Tongue (tissue), 2 donors: ENCODE data around the gene GBE1. TPM values are rescaled to one million over a fixed set of nuclear protein-coding genes. Genes with fewer than 3 reads are reported as not detected.

Experiments
- DNase-seq: peaks from one replicate; pipeline ENCODE4 v3.0.0-alpha.2; 2015
- total RNA-seq: library from RNA; depleted of rRNA; stranded (reverse); fragments of >200 nt; gene quantifications from one replicate; pipeline ENCODE4 v1.2.3, GENCODE V29; 2014

GBE1 gene
- total RNA-seq, 1 donor from 2014 or later = 23.6 TPM

- no peak for DNase-seq
Observed at GRCh38 chr3:81621277-81621676, 140.2 kb downstream of the GBE1 start.

DNA sequence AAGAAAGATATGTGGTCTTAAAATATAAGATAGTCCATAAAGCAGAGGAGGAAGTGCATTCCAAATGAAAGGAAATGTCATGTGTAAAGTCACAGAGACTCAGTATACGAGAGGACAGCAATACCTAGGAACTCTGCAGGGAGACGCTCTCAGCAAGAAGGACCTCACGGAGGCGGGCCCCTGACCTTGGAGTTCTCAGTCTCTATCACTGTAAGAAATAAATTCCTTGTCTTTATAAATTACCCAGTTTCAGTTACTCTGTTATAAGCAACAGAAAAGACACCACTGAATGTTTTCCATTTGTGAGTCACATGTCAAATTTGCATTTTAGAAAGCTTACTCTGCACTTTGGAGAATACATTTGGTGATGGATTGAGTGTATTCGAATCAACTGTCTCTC lies 140.6 kb downstream of the GBE1 start:
- DNase-seq = no peak

DNA sequence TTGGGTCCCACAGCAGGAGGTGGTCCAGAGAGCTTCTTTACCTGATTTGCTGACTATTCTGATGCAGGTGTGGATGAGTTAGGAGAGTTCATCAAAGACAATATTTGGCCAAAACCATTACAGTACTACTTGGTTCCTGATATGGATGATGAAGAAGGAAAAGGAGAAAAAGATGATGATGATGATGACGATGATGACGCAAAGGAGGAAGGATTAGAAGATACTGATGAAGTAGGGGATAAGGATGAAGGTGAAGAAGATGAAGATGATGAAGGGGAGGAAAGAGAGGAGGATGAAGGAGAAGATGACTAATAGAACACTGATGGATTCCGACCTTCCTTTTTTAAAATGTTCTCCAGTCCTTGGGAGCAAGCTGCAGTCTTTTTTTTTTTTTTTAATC lies 148.7 kb downstream of the GBE1 start:
- no peak for DNase-seq

- DNase-seq = no peak
Observed at GRCh38 chr3:81602781-81603180, 158.7 kb downstream of the GBE1 start.

DNA sequence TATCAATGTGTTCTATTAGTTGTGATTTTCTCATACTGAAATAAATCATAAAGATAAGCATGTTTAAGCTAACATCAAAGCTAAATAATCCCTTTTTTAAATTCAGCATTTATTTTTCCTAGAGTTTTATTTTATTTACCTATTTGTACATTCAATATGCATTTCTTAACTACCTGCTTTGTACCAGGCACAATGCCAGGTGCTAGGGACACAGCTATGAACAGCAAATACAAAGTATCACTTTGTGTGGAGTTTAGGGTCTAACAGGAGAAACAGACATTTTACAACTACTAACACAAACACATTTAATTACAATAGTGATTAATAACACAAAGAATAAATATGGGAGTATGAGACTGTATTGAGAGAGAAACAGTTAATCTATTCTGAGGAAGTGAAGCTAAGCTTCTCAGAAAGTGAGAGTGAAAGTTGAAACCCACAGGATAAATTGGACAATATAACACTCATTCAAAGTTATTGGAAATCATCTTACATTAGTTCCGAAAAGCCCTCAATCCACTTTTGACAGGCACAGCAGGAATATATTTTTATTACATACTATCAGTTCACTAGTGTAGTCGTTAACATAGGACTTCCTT lies 159.6 kb downstream of the GBE1 start:
- DNase-seq = no peak

- DNase-seq = no peak
Observed at GRCh38 chr3:81592101-81592500, 169.3 kb downstream of the GBE1 start.

DNA sequence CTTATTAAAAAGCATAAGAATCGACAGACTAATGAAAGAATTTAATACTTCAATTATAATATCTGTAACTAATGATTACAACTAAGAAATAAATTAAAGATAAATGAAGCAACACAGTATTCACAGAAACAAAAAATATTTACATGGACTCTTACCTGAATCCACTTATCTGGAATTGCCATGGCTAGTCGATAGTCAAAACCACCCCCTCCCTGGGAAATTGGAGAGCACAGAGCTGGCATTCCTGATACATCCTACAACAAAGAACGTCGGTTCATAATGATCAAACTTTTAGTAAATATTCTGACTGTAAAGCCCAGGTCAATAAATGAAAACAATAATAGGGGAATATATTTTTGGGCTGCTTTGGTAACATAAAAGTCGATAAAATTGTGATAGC lies 175.5 kb downstream of the GBE1 start:
- no peak for DNase-seq

DNA sequence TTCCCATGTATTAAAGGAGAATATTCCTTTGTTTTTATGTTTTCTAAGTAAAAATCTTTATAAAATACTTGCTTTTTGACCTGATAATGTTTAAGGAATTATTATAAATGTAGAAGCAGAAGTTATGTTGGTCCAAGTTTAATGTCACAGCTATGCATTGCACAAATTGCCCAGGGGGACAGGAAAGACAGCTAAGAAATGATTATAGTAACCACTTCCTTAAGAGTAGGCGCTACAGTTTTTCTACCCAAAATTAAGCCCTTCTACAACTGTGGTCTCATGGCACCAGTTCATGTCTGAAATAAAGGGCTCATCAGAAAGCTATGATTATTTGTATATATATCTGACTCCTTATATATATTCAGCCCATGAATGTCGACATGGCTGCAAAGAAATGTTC lies 176.4 kb downstream of the GBE1 start:
- DNase-seq = no peak

GRCh38 chr3:81581966-81582599 lies 179.4 kb downstream of the GBE1 start:
- DNase-seq = peak; percentile 32

GRCh38 chr3:81580355-81580754 lies 181.1 kb downstream of the GBE1 start:
- peak; percentile 10 for DNase-seq

DNA sequence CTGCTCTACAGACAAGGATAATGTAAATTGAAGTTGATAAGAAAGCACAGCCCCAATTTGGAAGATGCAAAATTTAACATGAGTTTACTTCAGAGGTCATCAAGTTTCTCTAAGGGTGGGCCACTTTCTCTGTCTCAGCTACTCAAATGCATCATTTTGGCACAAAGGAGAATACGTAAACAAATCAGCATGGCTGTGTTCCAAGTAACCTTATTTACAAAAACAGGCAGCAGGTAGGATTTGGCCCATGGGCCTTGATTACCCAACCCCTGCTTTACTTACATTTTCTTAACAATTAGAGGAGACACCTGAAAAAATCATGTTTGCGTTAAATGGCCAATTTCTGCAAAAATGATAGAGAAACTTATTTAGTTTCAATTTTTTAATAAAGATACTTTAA lies 181.7 kb downstream of the GBE1 start:
- DNase-seq = no peak

DNA sequence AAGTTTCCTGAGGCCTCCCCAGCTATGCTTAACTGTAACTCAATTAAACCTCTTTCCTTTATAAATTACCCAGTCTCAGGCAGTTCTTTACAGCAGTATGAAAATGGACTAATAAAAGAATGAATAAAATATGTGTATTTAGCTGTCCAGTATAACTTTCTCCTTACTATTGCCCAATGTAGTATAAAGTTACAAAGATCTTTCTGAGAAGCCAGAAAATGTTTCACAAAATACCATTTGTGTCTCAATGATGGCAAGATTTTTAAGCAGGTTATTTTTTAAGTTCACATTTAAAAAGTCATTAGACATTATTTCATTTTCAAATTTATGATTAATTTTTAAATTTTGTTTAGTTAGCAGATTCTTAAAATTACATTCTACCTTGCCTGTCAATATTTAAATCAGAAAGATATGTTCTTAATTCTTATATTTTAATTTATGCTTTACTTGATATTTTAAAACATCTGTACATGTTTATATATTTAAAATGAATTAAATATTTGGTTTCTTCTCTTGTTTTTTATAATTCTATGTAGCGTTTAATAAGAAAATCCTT lies 189.2 kb downstream of the GBE1 start:
- no peak for DNase-seq

- no peak for DNase-seq
Observed at GRCh38 chr3:81568378-81568777, 193.1 kb downstream of the GBE1 start.

DNA sequence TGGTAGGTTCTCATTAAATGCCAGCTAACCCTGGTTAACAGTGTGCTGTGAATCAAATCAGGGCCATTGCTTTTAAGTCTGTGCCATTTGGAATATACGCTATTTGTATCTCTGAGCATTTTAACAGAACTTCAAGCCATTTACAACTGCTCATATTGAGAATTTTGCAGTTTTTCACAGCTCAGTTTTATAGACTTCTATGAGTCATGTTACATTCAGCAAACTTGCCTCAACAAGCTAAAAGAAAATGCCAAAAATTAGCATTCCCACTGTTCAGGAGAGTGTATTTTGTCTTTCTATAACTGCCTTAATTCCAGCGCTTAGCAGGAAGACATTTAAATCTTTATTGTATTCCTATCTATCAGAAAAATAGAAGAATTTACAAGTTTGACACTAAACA lies 196.4 kb downstream of the GBE1 start:
- DNase-seq = no peak

- DNase-seq = no peak
Observed at GRCh38 chr3:81558106-81558505, 203.3 kb downstream of the GBE1 start.

- peak; percentile 41 for DNase-seq
Observed at GRCh38 chr3:81554801-81555200, 206.6 kb downstream of the GBE1 start.

- peak; percentile 1 for DNase-seq
Observed at GRCh38 chr3:81554388-81554787, 207.1 kb downstream of the GBE1 start.

GRCh38 chr3:81550415-81550814 lies 211.0 kb downstream of the GBE1 start:
- no peak for DNase-seq

DNA sequence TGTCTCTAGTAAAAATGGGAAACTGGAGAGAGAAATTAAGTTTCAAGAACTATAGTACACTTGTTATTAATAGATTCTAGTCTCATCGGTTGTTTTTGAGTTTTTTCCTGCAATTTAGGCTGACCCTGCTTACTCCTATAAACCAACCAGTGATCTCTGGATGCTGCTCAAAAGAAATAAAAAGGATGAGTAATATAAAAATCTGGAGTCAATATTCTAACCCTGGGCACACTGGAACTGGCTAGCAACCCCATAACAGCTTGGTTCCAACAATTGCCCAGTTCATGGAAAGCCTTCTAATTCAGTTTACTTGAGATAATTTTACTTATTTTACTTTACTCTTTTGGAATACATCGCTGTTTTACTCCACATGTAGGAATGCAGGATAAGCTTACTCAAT lies 211.6 kb downstream of the GBE1 start:
- no peak for DNase-seq

GRCh38 chr3:81549388-81549787 lies 212.1 kb downstream of the GBE1 start:
- no peak for DNase-seq

DNA sequence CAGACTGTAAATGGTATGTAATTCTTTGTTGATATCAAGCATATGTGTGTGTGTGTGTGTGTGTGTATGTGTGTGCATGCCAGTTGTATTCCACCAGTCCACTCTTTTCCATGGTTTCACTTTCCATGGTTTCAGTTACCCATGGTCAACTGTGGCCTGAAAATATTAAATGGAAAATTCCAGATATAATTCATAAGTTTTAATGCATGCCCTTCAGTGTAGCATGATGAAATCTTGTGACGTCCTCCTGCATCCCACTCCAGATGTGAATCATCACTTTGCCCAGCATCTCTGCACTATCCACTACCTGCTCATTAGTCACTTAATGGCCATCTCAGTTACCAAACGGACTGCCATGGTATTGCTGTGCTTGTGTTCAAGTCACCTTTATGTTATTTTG lies 215.9 kb downstream of the GBE1 start:
- DNase-seq = no peak

- DNase-seq = no peak
Observed at GRCh38 chr3:81544385-81544784, 217.1 kb downstream of the GBE1 start.

- no peak for DNase-seq
Observed at GRCh38 chr3:81540787-81541186, 220.7 kb downstream of the GBE1 start.

DNA sequence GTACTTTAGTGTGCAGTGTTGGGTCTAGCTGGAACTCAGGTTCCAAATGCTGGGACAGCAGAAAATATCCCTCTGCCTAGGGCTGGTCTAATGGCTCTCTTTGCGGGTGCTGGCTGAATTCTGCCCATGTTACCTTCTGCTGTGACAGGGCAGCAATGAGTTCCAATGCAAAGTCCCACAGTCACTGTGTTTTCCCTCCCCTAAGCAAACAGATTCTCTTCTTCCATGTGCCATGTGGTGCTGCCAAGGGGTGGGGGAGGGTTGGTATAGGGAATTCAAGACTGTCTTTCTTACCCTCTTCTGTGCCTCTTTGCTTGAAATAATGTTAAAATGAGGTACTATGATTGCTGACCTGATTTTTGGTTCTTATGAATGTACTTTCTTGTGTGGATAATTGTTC lies 229.6 kb downstream of the GBE1 start:
- no peak for DNase-seq
